Mucosa of rectum (tissue), 2 donors: Measurements from ENCODE around the gene LMBRD1.
"Not testable (repeated sequence)": the region's sequence is repeated elsewhere in the genome, so short reads cannot be mapped to it uniquely, and the experiment has no call there.

Experiments
- H3K27ac ChIP-seq, 2 donors: one replicate each; pipeline ENCODE4 v1.7.0; 2013; ENCODE audit warnings: inconsistent platforms in 2 of 2, low read depth in 2 of 2, low read length in 2 of 2
- H3K27me3 ChIP-seq, 2 donors: one replicate each; pipeline ENCODE4 v1.7.0; 2013; ENCODE audit warnings: low read length in 2 of 2; ENCODE audit not compliant: control insufficient read depth in 2 of 2, insufficient read depth in 2 of 2
- H3K36me3 ChIP-seq, 2 donors: one replicate each; pipeline ENCODE4 v1.7.0; 2013; ENCODE audit warnings: low read length in 2 of 2; ENCODE audit not compliant: control insufficient read depth in 2 of 2, insufficient read depth in 2 of 2
- H3K4me1 ChIP-seq, 2 donors: one replicate each; pipeline ENCODE4 v1.7.0; 2013; ENCODE audit warnings: low read length in 2 of 2, mild to moderate bottlenecking in 1 of 2; ENCODE audit not compliant: control insufficient read depth in 2 of 2, insufficient read depth in 2 of 2
- H3K4me3 ChIP-seq, 2 donors: one replicate each; pipeline ENCODE4 v1.7.0; 2013; ENCODE audit warnings: low read length in 2 of 2
- H3K9ac ChIP-seq, 2 donors: one replicate each; pipeline ENCODE4 v1.7.0; 2013; ENCODE audit warnings: low read length in 2 of 2, low read depth in 1 of 2, mild to moderate bottlenecking in 1 of 2
- H3K9me3 ChIP-seq, 2 donors: one replicate each; pipeline ENCODE4 v1.7.0; 2013; ENCODE audit warnings: low read length in 2 of 2; ENCODE audit not compliant: control insufficient read depth in 2 of 2
- donor health status: healthy.
- donor health status: Normal muscosa, but diverticular disease.

The LMBRD1 gene

DNA sequence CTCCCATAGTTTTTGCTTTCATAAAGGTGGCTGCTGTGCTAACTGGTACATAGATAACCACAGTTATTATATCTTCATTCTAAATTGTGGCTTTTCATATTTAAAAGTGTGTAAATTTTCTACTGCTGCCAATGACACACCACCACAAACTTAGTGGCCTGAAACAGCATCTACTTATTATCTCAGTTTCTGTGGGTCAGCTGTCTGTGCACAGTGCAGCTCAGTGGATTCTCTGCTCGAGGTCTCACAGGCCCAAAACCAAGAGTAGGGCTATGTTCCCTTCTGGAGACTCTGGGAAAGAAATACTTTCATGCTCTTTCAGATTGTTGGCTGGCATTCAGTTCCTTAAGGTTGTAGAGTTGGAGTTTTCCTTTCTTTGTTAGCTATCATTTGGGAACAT, 90.1 kb downstream of the LMBRD1 start:
- Histone ChIP-seq H3K4me3 (no peak overlapping the region), H3K9me3 (no peaks in the 10 kb centered on the region), H3K4me1 (no peaks in the 10 kb centered on the region), H3K36me3 (peaks cover 6% of the 10 kb centered on the region in 2 donors), H3K27ac (no peak overlapping the region), H3K27me3 (no peaks in the 10 kb centered on the region), H3K9ac (no peak overlapping the region)

DNA sequence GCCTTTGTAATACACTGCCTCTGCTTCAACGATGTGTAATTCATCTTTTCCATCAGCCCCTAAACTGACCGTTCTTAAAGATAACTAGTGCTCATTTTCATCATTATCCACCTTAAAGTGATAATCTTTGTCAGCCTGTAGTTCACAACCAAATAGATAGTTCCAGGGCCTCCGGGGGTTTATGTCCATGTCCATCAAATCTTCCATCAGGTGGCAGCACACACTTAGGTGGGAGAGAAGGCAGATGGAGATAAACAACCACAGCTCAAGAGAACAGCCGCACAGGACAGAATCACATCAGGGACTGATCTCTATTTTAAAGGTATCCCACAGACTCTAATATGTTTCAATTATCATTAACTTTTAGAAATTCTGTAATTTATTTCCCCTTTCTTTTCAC, 90.9 kb downstream of the LMBRD1 start:
- peaks cover 6% of the 10 kb centered on the region in 2 donors for H3K36me3 ChIP-seq
- H3K4me1 ChIP-seq: no peaks in the 10 kb centered on the region
- no peak overlapping the region for H3K4me3 ChIP-seq
- H3K9me3 ChIP-seq: no peaks in the 10 kb centered on the region
- H3K9ac ChIP-seq: no peak overlapping the region
- no peaks in the 10 kb centered on the region for H3K27me3 ChIP-seq
- H3K27ac ChIP-seq: no peak overlapping the region

DNA sequence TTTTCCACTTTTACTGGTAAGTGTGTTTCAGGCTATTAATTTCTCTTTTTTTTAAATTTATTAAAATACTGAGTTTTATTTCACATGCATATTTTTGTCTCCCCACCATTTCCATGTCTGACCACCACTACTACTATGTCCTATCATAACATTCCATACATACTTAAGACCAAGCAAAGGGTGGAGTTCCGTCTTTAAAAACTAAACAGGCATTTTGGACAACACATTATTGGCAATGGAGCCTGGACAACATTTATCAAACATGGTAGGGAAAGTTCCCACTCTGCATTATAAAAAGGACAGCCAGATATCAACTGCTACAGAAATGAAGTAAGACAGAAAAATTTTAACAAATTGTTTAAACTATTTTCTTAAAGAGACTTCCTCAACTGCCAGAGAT, 91.9 kb downstream of the LMBRD1 start:
- H3K9me3 ChIP-seq: no peaks in the 10 kb centered on the region
- no peak overlapping the region for H3K9ac ChIP-seq
- H3K4me1 ChIP-seq: peaks cover 0 to 2% of the 10 kb centered on the region in 2 donors
- no peaks in the 10 kb centered on the region for H3K27me3 ChIP-seq
- H3K27ac ChIP-seq: no peak overlapping the region
- no peak overlapping the region for H3K4me3 ChIP-seq
- peaks cover 6% of the 10 kb centered on the region in 2 donors for H3K36me3 ChIP-seq

DNA sequence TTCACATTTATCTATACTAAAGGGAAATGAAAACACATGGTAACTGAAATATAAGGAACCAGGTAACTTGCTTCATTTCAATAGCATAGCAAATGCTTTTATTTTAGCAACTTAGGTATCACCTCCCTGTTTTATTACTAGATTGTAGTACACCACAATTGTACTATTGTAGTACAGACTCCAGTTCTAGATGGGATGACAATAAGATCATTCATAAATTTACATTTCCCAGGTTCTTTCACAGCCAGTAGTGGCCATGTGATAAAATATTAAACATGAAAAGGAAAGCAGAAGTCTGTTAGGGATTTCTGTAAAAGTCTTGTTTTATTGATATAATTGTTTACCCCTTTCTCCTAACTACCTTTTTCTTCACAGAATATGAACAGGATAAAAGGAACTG, 97.2 kb downstream of the LMBRD1 start:
- Histone ChIP-seq H3K27ac (no peak overlapping the region), H3K36me3 (peaks cover 5 to 10% of the 10 kb centered on the region in 2 donors), H3K4me1 (peaks cover 0 to 2% of the 10 kb centered on the region in 2 donors), H3K9me3 (no peaks in the 10 kb centered on the region), H3K4me3 (no peak overlapping the region), H3K27me3 (no peaks in the 10 kb centered on the region), H3K9ac (no peak overlapping the region)

DNA sequence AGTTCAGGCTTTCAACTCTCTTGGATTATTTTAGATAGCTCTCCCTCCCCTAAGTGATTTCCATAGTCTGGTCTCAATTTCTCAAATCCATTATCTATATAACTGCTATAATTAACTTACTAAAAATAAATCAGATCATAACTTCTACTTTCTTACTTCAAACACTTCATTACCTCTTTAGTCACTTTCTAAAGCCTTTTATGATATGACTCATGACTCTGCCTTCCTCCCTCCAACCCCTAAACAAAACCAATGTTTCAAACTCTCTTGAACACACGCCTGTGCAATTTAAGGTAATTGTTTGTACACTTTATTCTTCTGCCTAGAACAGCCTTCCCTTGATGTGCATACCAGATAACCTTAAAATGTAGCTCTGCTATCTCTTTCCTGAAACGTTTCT, 100.5 kb downstream of the LMBRD1 start:
- H3K36me3 ChIP-seq: peaks cover 5 to 10% of the 10 kb centered on the region in 2 donors
- peaks cover 0 to 2% of the 10 kb centered on the region in 2 donors for H3K4me1 ChIP-seq
- H3K9ac ChIP-seq: no peak overlapping the region
- no peak overlapping the region for H3K4me3 ChIP-seq
- no peaks in the 10 kb centered on the region for H3K9me3 ChIP-seq
- no peaks in the 10 kb centered on the region for H3K27me3 ChIP-seq
- no peak overlapping the region for H3K27ac ChIP-seq

DNA sequence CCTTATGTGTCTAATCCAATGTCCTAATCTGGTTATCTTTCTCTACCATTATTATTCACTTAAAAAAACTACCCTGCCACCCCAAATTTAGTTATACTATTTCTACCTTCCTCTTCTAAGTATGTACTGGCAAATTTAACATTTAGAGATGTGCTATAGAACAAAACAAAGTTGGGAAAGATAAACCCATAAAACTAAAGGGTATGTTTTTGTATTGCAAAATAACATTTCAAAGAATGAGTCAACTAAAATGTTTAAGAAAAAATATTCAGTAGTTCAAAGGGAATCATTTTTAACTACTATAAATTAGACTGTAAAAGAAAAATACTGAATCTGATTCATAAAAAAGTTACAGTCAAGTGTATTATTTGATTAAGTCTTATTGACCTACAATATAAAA, 103.0 kb downstream of the LMBRD1 start:
- Histone ChIP-seq H3K9ac (no peak overlapping the region), H3K36me3 (peaks cover 5 to 10% of the 10 kb centered on the region in 2 donors), H3K4me3 (no peak overlapping the region), H3K27me3 (no peaks in the 10 kb centered on the region), H3K27ac (no peak overlapping the region), H3K9me3 (no peaks in the 10 kb centered on the region), H3K4me1 (no peaks in the 10 kb centered on the region)

DNA sequence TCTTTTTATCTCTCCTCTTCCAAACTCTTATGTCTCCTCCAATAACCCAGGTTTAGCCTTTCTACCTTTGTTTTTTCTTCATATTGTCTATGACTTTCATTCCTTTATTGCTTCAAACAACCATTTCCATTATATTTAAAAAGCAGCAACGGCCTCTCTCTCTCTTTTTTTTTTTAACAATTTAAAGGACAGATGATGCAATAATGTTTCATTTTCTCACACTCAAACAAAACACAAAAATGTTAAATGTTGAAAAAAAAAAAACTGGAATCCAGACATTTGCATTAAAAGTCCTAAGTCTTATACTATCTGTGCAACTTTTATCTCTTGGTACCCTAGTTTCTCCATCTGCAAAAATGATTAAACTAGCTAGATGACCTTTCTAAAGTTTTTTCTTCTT, 105.8 kb downstream of the LMBRD1 start:
- Histone ChIP-seq H3K9ac (no peak overlapping the region), H3K4me1 (no peaks in the 10 kb centered on the region), H3K27ac (no peak overlapping the region), H3K9me3 (no peaks in the 10 kb centered on the region), H3K4me3 (no peak overlapping the region), H3K36me3 (no peaks in the 10 kb centered on the region), H3K27me3 (no peaks in the 10 kb centered on the region)

DNA sequence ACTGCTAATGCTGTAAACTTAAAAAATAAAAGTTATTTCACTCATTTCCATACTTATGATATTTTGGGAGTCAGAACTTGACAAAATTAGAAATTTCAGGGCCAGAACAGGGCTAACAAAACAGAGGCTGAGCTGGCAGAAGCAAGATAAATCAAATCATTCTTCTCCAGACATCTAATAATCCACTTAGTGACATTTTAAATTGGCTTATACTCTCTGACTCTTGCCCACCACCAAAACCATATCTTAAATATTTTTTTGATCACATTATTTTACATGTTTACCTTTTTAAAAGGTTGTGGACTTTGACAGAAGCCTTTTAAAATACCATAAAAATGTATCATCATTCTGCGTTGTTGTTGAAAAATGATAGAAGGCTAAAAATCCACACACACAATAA, 116.5 kb downstream of the LMBRD1 start:
- H3K4me3 ChIP-seq: no peak overlapping the region
- H3K9me3 ChIP-seq: no peaks in the 10 kb centered on the region
- H3K36me3 ChIP-seq: no peaks in the 10 kb centered on the region
- H3K27me3 ChIP-seq: no peaks in the 10 kb centered on the region
- no peaks in the 10 kb centered on the region for H3K4me1 ChIP-seq
- no peak overlapping the region for H3K27ac ChIP-seq
- no peak overlapping the region for H3K9ac ChIP-seq

DNA sequence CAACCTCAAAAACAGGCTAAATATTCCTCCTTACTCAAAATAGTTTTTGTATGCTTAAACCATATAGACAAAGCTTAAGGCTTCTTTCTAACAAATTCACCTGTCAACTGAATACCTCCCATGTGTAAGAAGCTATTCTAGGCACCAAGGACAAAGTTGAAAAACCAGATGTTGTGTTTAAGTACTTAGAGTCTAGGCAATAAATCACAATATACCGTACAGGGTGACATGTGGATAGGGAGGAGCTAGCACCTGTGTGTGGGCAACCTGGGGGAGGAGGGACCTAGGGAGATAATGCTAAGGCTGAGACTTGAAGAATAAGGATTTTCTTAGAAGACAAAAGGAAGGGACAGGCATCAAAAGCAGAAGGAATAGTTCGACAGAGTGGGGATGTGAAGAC, 123.5 kb downstream of the LMBRD1 start:
- H3K9ac ChIP-seq: no peak overlapping the region
- H3K36me3 ChIP-seq: peaks cover 14 to 19% of the 10 kb centered on the region in 2 donors
- no peak overlapping the region for H3K4me3 ChIP-seq
- no peaks in the 10 kb centered on the region for H3K4me1 ChIP-seq
- no peaks in the 10 kb centered on the region for H3K9me3 ChIP-seq
- H3K27ac ChIP-seq: no peak overlapping the region
- no peaks in the 10 kb centered on the region for H3K27me3 ChIP-seq

DNA sequence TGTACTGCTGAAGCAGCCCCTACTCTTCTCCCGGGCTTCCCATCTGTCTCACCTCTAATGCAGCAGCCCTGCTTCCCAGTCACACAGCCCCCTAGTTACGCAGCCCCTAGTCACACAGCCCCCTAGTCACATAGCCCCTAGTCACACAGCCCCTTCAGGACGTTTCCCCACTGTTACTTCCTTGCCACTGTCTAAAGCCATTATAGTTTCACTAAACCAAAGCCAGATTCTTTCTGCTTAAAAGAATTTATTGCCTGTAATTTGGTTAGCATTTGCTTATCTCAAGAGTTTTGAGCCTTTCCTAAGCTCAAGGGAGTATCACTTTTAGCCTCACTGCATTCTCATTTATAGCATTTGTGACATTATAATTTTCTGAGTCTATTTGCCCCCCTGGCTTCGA, 127.9 kb downstream of the LMBRD1 start:
- Histone ChIP-seq H3K36me3 (peaks cover 9 to 13% of the 10 kb centered on the region in 2 donors), H3K27me3 (no peaks in the 10 kb centered on the region), H3K9me3 (no peaks in the 10 kb centered on the region), H3K9ac (no peak overlapping the region), H3K27ac (no peak overlapping the region), H3K4me3 (no peak overlapping the region), H3K4me1 (no peaks in the 10 kb centered on the region)

DNA sequence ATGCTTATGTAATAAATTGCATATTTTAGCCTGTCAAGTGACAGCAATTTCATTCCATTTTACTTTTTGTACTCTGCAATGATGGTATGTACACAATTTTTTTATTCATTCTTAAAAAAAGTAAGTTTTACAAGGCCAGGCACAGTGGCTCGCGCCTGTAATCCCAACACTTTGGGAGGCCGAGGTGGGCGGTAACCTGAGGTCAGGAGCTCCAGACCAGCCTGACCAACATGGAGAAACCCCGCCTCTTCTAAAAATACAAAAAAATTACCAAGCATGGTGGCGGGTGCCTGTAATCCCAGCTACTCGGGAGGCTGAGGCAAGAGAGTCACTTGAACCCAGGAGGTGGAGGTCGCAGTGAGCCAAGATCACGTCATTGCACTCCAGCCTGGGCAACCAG, 130.0 kb downstream of the LMBRD1 start:
- H3K27ac ChIP-seq, H3K36me3 ChIP-seq: not testable (repeated sequence)

More for the DNA sequence above, 130.0 kb downstream of the LMBRD1 start:
- H3K4me3 ChIP-seq, H3K9me3 ChIP-seq, H3K27me3 ChIP-seq, H3K4me1 ChIP-seq, H3K9ac ChIP-seq: not testable (repeated sequence)
